HG03442 (cell line): ENCODE data around the gene PURA.

ENCODE experiments used
- ATAC-seq: cut with Tn5 transposase; IDR thresholded peaks from one replicate; pipeline ENCODE4 v1.9.1; 2021; ENCODE audit warnings: mild to moderate bottlenecking, moderate library complexity; ENCODE audit not compliant: unreplicated experiment

PURA gene

GRCh38 chr5:140109759-140110645 is 3.9 kb upstream of the PURA start:
- ATAC-seq: no peak

GRCh38 chr5:140110646-140110957 is 3.3 kb upstream of the PURA start:
- no peak for ATAC-seq

GRCh38 chr5:140111011-140111858 is 2.7 kb upstream of the PURA start:
- no peak for ATAC-seq

- no peak for ATAC-seq
These were observed 1.9 kb upstream of the PURA start for GRCh38 chr5:140111859-140112551.

GRCh38 chr5:140112685-140113179 is 1.2 kb upstream of the PURA start:
- no peak for ATAC-seq

- ATAC-seq: no peak
These were observed 670 bp upstream of the PURA start for GRCh38 chr5:140113180-140113698.

GRCh38 chr5:140114341-140115185 is 654 bp downstream of the PURA start:
- peak; percentile 27 for ATAC-seq

- ATAC-seq: no peak
These were observed 1.2 kb downstream of the PURA start for GRCh38 chr5:140115186-140115500.

GRCh38 chr5:140116716-140117115 is 2.8 kb downstream of the PURA start:
- ATAC-seq: no peak

- no peak for ATAC-seq
These were observed 3.6 kb downstream of the PURA start for GRCh38 chr5:140117523-140117922.

- no peak for ATAC-seq
These were observed 4.5 kb downstream of the PURA start for GRCh38 chr5:140118302-140118936.

- no peak for ATAC-seq
These were observed 11.7 kb downstream of the PURA start, which contains the start of gene IGIP for GRCh38 chr5:140125637-140126036. Gene IGIP, plus strand, starts transcription at chr5:140125937. Its CDS starts 2,540 bp downstream, at chr5:140128477.

GRCh38 chr5:140126315-140127012 is 12.6 kb downstream of the PURA start:
- no peak for ATAC-seq

- ATAC-seq: no peak
These were observed 14.5 kb downstream of the PURA start for GRCh38 chr5:140128376-140128775.

- ATAC-seq: no peak
These were observed 17.2 kb downstream of the PURA start for GRCh38 chr5:140130949-140131733.

- ATAC-seq: no peak
These were observed 18.1 kb downstream of the PURA start for GRCh38 chr5:140131967-140132409.

GRCh38 chr5:140133514-140134167 is 19.7 kb downstream of the PURA start:
- no peak for ATAC-seq
